HG02798 (cell line): ENCODE measurements around the gene TRIM73.
A peak's percentile ranks its signal among the peaks of the same experiment; 100 is the strongest.
"Not testable (repeated sequence)": the region's sequence is repeated elsewhere in the genome, so short reads cannot be mapped to it uniquely, and the experiment has no call there.

ENCODE experiments used
- ATAC-seq: cut with Tn5 transposase; IDR thresholded peaks from one replicate; pipeline ENCODE4 v1.9.1; 2021; ENCODE audit warnings: mild to moderate bottlenecking; ENCODE audit not compliant: unreplicated experiment, poor library complexity

The TRIM73 gene

DNA sequence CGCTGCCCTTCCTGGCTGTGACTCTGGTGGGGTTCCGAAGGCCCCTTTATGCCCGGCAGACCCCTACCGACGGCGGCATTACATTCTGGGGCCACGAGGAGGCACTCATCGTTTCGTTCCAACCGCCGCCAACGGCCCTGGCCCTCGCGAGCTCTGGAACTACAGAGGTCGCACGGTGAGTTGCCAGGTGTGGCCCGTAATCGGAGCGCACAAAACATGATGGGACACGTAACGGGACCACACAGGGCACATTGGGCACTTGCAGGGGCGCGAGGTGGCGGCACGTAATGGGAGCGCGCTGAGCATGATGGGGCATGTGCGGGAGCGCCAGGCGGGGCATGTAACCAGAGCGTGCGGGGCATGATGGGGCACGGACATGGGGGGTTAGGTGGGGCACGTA is at the start of gene TRIM73:
TSS of gene TRIM73 (plus strand) at position 301 of the 400 bp plus-strand sequence. CDS start 3,305 bp downstream, outside the sequence.
- ATAC-seq, result not testable (repeated sequence)

DNA sequence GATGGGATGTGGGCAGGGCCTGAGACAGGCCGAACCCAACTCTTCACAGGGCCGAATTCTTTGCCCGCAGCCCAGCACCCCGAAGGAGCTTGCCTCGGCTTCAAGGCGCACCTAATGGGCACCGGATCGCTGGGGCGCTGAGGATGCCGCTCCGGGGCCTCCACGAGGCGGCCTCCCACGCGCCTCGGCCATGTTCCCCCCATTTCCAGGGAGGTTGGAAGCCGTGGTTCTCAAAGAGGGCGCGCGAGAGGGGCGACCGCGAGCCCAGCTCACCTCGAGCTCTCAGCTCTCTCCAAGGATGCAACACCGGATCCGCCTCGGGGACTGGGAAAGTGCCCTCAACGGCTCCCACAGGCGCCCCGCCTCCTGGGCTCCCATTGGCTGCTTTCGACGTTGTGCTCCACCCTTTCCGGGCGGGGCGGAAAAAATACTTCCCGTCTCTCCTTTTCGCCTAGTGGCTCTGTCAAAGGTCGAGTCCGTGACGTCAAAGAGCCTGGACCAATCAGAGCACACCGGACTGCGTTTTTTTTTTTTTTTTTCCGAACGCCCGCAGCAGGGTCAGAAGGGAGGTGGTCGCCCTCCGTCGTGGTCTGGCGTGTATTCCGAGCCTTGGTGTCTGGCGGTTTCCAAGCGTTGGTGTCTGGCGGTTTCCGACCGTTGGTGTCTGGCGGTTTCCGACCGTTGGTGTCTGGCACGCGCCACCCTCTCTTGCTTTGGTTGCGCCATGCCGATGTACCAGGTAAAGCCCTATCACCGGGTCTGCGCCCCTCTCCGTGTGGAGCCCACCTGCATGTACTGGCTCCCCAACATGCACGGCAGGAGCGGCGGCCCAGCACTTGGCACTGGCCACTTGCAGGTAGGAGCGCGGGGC is 36.5 kb upstream of the TRIM73 start:
- peak; percentile 63 for ATAC-seq

DNA sequence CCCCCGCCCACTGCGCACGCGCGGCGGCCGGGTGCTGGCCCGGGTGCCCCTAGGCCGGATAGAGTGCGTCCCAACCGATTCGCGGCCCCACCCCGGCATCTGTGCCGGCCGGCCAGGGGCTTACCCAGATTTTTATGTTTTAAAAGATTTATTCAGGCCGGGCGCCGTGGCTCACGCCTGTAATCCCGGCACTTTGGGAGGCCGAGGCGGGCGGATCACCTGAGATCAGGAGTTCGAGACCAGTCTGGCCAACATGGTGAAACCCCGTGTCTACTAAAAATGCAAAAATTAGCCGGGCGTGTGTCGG is 35.9 kb upstream of the TRIM73 start:
- peak; percentile 68 for ATAC-seq

DNA sequence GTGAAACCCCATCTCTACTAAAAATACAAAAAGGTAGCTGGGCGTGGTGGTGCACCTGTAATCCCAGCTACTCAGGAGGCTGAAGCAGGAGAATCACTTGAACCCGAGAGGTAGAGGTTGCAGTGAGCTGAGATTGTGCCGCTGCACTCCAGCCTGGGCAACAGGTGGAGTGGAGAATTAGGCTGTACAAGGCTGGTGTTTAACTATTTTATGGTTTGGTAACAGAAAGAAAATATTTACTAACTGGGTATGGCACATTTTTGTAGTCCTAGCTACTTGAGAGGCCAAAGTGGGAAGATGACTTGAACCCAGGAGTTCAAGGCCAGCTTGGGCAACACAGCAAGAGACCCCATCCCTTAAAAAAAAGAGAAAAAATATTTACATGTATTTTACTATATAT is 31.4 kb upstream of the TRIM73 start:
- not testable (repeated sequence) for ATAC-seq

DNA sequence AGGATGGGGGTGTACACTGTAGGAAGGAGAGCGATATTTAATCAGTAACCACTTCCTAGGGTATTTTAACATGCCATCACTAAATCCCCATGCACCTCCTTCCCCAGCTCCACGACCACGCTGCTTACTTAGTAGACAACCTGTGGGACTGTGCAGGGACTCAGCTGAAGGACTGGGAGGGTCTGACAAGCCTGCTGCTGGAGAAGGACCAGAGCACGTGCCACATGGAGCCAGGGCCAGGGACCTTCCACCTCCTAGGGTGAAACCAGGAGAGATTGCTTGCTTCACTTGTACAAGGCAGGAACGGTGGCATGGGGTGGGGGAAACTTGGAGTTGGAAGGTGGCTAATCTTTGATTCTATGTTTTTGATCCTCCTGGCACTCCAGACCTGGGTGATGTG is 28.8 kb upstream of the TRIM73 start:
- ATAC-seq, result not testable (repeated sequence)

- ATAC-seq, result not testable (repeated sequence)
Observed at GRCh38 chr7:75367313-75367712, 28.1 kb upstream of the TRIM73 start.

- not testable (repeated sequence) for ATAC-seq
Observed at GRCh38 chr7:75374144-75374518, 21.3 kb upstream of the TRIM73 start.

GRCh38 chr7:75374519-75375317 is 20.7 kb upstream of the TRIM73 start:
- ATAC-seq, result not testable (repeated sequence)

DNA sequence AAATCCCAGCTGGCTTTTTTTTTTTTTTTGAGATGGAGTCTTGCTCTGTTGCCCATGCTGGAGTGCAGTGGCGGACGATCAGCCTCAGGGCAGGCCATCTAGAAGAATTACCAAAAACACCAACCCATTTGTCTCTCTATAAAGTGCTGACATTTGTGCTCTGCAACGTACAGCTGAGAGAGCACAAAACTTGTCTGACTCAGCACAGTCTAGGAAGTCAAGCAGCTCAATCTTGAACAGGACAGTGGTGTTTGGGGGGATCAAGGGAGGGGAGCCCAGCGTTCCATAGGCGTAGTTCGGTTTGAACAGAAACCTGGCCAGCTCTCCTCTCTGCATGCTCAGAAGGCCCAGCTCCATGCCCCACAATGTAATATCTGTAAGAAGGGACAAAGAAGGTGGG is 2.2 kb upstream of the TRIM73 start:
- not testable (repeated sequence) for ATAC-seq

- not testable (repeated sequence) for ATAC-seq
Observed at GRCh38 chr7:75397865-75398264, 2.4 kb downstream of the TRIM73 start.

GRCh38 chr7:75398771-75399700 is 3.6 kb downstream of the TRIM73 start:
- ATAC-seq, result peak; percentile 52

DNA sequence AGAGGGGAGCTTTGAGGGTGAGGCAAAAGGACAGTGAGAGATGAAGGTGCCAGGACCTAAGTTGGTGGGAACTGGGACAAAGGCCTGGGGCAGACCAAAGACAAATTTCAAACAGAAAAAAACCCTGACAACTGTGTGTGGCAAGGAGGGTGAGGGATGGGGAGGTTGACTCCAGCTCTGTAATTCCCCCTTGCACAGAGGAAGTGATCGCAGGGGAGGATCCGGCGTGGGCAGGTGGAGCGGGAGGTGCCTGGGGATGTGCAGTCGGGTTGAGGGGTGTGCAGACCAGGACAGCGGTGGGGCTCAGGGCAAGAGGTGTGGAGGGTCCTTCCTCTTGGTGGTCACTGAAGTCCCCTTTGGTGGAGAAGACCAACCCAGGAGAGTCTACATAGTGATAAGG is 5.1 kb downstream of the TRIM73 start:
- ATAC-seq, result not testable (repeated sequence)

DNA sequence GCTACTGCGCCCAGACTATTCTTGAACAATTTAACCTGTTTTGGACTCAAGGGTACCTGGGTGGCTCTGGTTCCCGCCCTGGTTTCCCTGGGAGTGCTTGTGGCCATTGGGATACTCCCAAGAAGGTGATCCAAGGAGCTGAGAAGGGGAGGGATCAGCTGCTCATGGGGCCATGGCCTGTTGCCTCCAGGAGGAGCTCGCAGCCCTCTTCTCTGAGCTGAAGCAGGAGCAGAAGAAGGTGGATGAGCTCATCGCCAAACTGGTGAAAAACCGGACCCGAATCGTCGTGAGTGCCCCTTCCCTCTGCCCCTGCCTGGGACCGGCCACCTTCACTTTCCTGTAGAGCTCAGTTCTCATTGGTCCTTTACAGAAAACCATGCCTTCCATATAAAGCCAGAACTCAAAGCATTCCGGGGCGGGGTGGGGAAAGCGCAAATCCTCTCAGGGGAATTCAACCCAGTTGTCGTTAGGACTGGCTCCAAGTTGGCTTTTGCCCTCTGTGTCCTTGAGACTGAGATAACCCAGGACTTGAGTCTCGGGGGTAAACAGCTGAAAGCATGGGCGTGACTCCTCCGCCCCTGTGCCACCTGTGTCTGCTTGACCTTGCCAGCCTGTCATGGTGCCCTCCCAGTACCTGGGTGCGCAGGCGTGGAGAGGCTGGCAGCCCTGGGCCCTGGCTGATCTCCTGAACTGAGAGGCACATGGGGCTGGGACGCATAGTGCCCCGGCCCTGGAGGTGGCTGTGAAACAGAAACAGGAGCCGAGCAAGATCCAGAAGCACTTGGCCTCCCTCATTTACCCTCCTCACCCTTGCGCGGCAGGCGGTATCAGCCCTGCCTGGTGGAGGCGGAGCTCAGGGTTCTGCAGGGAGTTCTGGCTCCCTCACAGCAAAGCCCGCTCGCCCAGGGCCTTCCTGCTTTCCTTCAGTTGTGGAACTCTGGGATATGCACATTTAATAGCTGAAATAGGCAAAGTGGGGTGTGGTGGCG is 8.3 kb downstream of the TRIM73 start:
- not testable (repeated sequence) for ATAC-seq

DNA sequence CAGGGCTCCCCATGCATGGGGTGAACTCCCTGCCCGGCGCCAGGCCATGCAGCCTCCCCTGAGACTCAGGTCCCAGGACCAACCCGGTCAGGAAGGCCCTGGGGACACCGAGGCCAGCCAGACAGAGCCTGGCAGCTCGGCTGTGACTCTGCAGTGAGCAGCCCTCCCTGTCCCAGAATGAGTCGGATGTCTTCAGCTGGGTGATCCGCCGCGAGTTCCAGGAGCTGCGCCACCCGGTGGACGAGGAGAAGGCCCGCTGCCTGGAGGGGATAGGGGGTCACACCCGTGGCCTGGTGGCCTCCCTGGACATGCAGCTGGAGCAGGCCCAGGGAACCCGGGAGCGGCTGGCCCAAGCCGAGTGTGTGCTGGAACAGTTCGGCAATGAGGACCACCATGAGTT is 9.2 kb downstream of the TRIM73 start:
- ATAC-seq, result not testable (repeated sequence)

- ATAC-seq, result peak; percentile 94
Observed at GRCh38 chr7:75409880-75410822, 14.7 kb downstream of the TRIM73 start.

GRCh38 chr7:75410823-75411173 is 15.4 kb downstream of the TRIM73 start:
- ATAC-seq, result peak; percentile 5

DNA sequence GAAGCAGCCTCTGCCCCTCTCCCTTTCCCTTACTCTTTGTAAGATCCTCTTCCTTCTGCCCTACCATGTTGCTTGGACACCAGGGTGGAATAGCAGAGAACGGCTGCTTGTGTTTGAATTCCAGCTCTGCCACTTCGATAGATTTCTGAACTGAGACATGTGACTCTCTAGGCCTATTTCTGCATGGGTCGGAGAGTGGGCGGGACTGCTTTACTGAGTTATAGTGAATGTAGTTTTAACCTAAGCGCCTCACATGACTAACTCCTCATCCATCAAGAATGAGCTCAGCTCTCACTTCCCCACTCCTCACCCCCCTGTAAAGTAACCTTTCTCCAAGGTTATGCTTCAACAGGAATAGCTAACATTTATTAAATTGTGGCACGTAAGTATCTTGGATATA is 18.8 kb downstream of the TRIM73 start:
- ATAC-seq, result not testable (repeated sequence)
